ENCODE results near the gene AKIRIN2. TPM values are rescaled to one million over a fixed set of nuclear protein-coding genes. Genes with fewer than 3 reads are reported as not detected.

Gene AKIRIN2
- total RNA-seq, 8 experiments from 2014 or later = 11.7 to 61.0 (median 35.8) TPM

- WGBS, 10 experiments = 13 to 100% (median 65%) methylated on average over 1 to 2 of the region's 2 CpGs; no CpG with 5 or more reads in 1 of the 10 experiments
- ATAC-seq (replicated peaks in 6 of 8) = no peak
- Histone ChIP-seq H3K27ac (no peak overlapping the region), H3K4me1 (replicated peaks in 1 of 2) (no peaks in the 10 kb centered on the region), H3K4me3 (no peak overlapping the region)
- in situ Hi-C loops (cut with MboI; ENCODE audit: low pct_unique_long_range_greater_than_20kb in 2 of 9, low sequenced_read_pairs in 9 of 9, unreplicated experiment in 9 of 9) = no loop called here
These were observed 31.3 kb downstream of the AKIRIN2 start for GRCh38 chr6:87670707-87671106.

- H3K4me1 ChIP-seq (replicated peaks in 1 of 2) = no peaks in the 10 kb centered on the region
- ATAC-seq (replicated peaks in 6 of 8) = no peak
- in situ Hi-C loops (cut with MboI; ENCODE audit: low pct_unique_long_range_greater_than_20kb in 2 of 9, low sequenced_read_pairs in 9 of 9, unreplicated experiment in 9 of 9) = no loop called here
- WGBS, 10 experiments = 78 to 100% (median 96%) methylated on average over 1 to 3 of the region's 3 CpGs; no CpG with 5 or more reads in 3 of the 10 experiments
- H3K4me3 ChIP-seq = no peak overlapping the region
- no peak overlapping the region for H3K27ac ChIP-seq
These were observed 33.0 kb downstream of the AKIRIN2 start for GRCh38 chr6:87669051-87669450.

- ATAC-seq (replicated peaks in 6 of 8) = no peak
- WGBS, 10 experiments = 71 to 100% (median 100%) methylated on average over 1 to 2 of the region's 2 CpGs; no CpG with 5 or more reads in 3 of the 10 experiments
- in situ Hi-C loops (cut with MboI; ENCODE audit: low pct_unique_long_range_greater_than_20kb in 2 of 9, low sequenced_read_pairs in 9 of 9, unreplicated experiment in 9 of 9) = no loop called here
These were observed 34.0 kb downstream of the AKIRIN2 start for GRCh38 chr6:87668013-87668412.

GRCh38 chr6:87667032-87667431 is 35.0 kb downstream of the AKIRIN2 start:
- Histone ChIP-seq H3K4me3 (no peak overlapping the region), H3K4me1 (replicated peaks in 1 of 2) (no peaks in the 10 kb centered on the region), H3K27ac (no peak overlapping the region)
- ATAC-seq (replicated peaks in 6 of 8) = no peak
- in situ Hi-C loops (cut with MboI; ENCODE audit: low pct_unique_long_range_greater_than_20kb in 2 of 9, low sequenced_read_pairs in 9 of 9, unreplicated experiment in 9 of 9) = no loop called here

More at GRCh38 chr6:87668013-87668412, 34.0 kb downstream of the AKIRIN2 start:
- H3K4me3 ChIP-seq = no peak overlapping the region
- H3K4me1 ChIP-seq (replicated peaks in 1 of 2) = no peaks in the 10 kb centered on the region
- no peak overlapping the region for H3K27ac ChIP-seq

- no peak overlapping the region for H3K4me3 ChIP-seq
- in situ Hi-C loops (cut with MboI; ENCODE audit: low pct_unique_long_range_greater_than_20kb in 2 of 9, low sequenced_read_pairs in 9 of 9, unreplicated experiment in 9 of 9) = no loop called here
- no peaks in the 10 kb centered on the region for H3K4me1 ChIP-seq (replicated peaks in 1 of 2)
- ATAC-seq (replicated peaks in 6 of 8) = no peak
- H3K27ac ChIP-seq = no peak overlapping the region
These were observed 37.0 kb downstream of the AKIRIN2 start for GRCh38 chr6:87664921-87665485.

GRCh38 chr6:87663434-87663833 is 38.6 kb downstream of the AKIRIN2 start:
- H3K4me1 ChIP-seq (replicated peaks in 1 of 2) = no peaks in the 10 kb centered on the region
- no peak overlapping the region for H3K4me3 ChIP-seq
- in situ Hi-C loops (cut with MboI; ENCODE audit: low pct_unique_long_range_greater_than_20kb in 2 of 9, low sequenced_read_pairs in 9 of 9, unreplicated experiment in 9 of 9) = no loop called here
- WGBS, 10 experiments = 63 to 100% (median 92%) methylated on average over 1 to 2 of the region's 2 CpGs; no CpG with 5 or more reads in 1 of the 10 experiments
- ATAC-seq (replicated peaks in 6 of 8) = no peak
- no peak overlapping the region for H3K27ac ChIP-seq

- Histone ChIP-seq H3K4me1 (replicated peaks in 1 of 2) (no peaks in the 10 kb centered on the region), H3K27ac (no peak overlapping the region), H3K4me3 (no peak overlapping the region)
- no peak for ATAC-seq (replicated peaks in 6 of 8)
- 100% methylated on average over 1 of the region's 1 CpG; no CpG with 5 or more reads in 6 of the 10 experiments for WGBS, 10 experiments
- in situ Hi-C loops (cut with MboI; ENCODE audit: low pct_unique_long_range_greater_than_20kb in 2 of 9, low sequenced_read_pairs in 9 of 9, unreplicated experiment in 9 of 9) = no loop called here
These were observed 40.5 kb downstream of the AKIRIN2 start for GRCh38 chr6:87661503-87661902.

- no peaks in the 10 kb centered on the region for H3K4me1 ChIP-seq (replicated peaks in 1 of 2)
- in situ Hi-C loops (cut with MboI; ENCODE audit: low pct_unique_long_range_greater_than_20kb in 2 of 9, low sequenced_read_pairs in 9 of 9, unreplicated experiment in 9 of 9) = no loop called here
- ATAC-seq (replicated peaks in 6 of 8) = no peak
- 13 to 100% (median 100%) methylated on average over 1 of the region's 1 CpG; no CpG with 5 or more reads in 3 of the 10 experiments for WGBS, 10 experiments
- H3K27ac ChIP-seq = no peak overlapping the region
- no peak overlapping the region for H3K4me3 ChIP-seq
These were observed 41.0 kb downstream of the AKIRIN2 start for GRCh38 chr6:87661016-87661415.

- Histone ChIP-seq H3K4me3 (no peak overlapping the region), H3K4me1 (replicated peaks in 1 of 2) (no peaks in the 10 kb centered on the region), H3K27ac (no peak overlapping the region)
- in situ Hi-C loops (cut with MboI; ENCODE audit: low pct_unique_long_range_greater_than_20kb in 2 of 9, low sequenced_read_pairs in 9 of 9, unreplicated experiment in 9 of 9) = no loop called here
- ATAC-seq (replicated peaks in 6 of 8) = peak in 2 of 8 experiments; percentile 92 to 96
These were observed 41.7 kb downstream of the AKIRIN2 start for GRCh38 chr6:87660226-87660911.

- ATAC-seq (replicated peaks in 6 of 8) = no peak
- no peak overlapping the region for H3K27ac ChIP-seq
- no peak overlapping the region for H3K4me3 ChIP-seq
- in situ Hi-C loops (cut with MboI; ENCODE audit: low pct_unique_long_range_greater_than_20kb in 2 of 9, low sequenced_read_pairs in 9 of 9, unreplicated experiment in 9 of 9) = no loop called here
- H3K4me1 ChIP-seq (replicated peaks in 1 of 2) = peaks cover 0 to 5% of the 10 kb centered on the region in 2 donors
These were observed 43.5 kb downstream of the AKIRIN2 start for GRCh38 chr6:87658516-87658915.

- ATAC-seq (replicated peaks in 6 of 8) = no peak
- in situ Hi-C loops (cut with MboI; ENCODE audit: low pct_unique_long_range_greater_than_20kb in 2 of 9, low sequenced_read_pairs in 9 of 9, unreplicated experiment in 9 of 9) = no loop called here
- H3K4me3 ChIP-seq = no peak overlapping the region
- no peak overlapping the region for H3K27ac ChIP-seq
- H3K4me1 ChIP-seq (replicated peaks in 1 of 2) = peaks cover 0 to 7% of the 10 kb centered on the region in 2 donors
These were observed 45.2 kb downstream of the AKIRIN2 start for GRCh38 chr6:87656857-87657256.

GRCh38 chr6:87655824-87656223 is 46.2 kb downstream of the AKIRIN2 start:
- in situ Hi-C loops (cut with MboI; ENCODE audit: low pct_unique_long_range_greater_than_20kb in 2 of 9, low sequenced_read_pairs in 9 of 9, unreplicated experiment in 9 of 9) = no loop called here
- no peak for ATAC-seq (replicated peaks in 6 of 8)
- Histone ChIP-seq H3K27ac (no peak overlapping the region), H3K4me3 (no peak overlapping the region), H3K4me1 (replicated peaks in 1 of 2) (peaks cover 0 to 7% of the 10 kb centered on the region in 2 donors)

GRCh38 chr6:87654875-87655454 is 47.1 kb downstream of the AKIRIN2 start:
- WGBS, 10 experiments = 38 to 100% (median 90%) methylated on average over 1 to 2 of the region's 2 CpGs
- in situ Hi-C loops (cut with MboI; ENCODE audit: low pct_unique_long_range_greater_than_20kb in 2 of 9, low sequenced_read_pairs in 9 of 9, unreplicated experiment in 9 of 9) = no loop called here
- Histone ChIP-seq H3K4me3 (no peak overlapping the region), H3K4me1 (replicated peaks in 1 of 2) (peaks cover 0 to 7% of the 10 kb centered on the region in 2 donors), H3K27ac (no peak overlapping the region)
- ATAC-seq (replicated peaks in 6 of 8) = no peak

- Histone ChIP-seq H3K27ac (no peak overlapping the region), H3K4me1 (replicated peaks in 1 of 2) (peaks cover 0 to 7% of the 10 kb centered on the region in 2 donors), H3K4me3 (no peak overlapping the region)
- in situ Hi-C loops (cut with MboI; ENCODE audit: low pct_unique_long_range_greater_than_20kb in 2 of 9, low sequenced_read_pairs in 9 of 9, unreplicated experiment in 9 of 9) = no loop called here
- WGBS, 10 experiments = 67 to 100% (median 89%) methylated on average over 1 of the region's 1 CpG; no CpG with 5 or more reads in 7 of the 10 experiments
- no peak for ATAC-seq (replicated peaks in 6 of 8)
These were observed 47.9 kb downstream of the AKIRIN2 start for GRCh38 chr6:87654122-87654521.

All from motor neuron (in vitro differentiated cells).